ENCODE data around the gene TGM5.
A peak's percentile ranks its signal among the peaks of the same experiment; 100 is the strongest.
"Not testable (repeated sequence)": the region's sequence is repeated elsewhere in the genome, so short reads cannot be mapped to it uniquely, and the experiment has no call there.

Gene TGM5

GRCh38 chr15:43266834-43267233, at the start of gene TGM5:
TSS of gene TGM5 (minus strand) at chr15:43266928. CDS start at chr15:43266849, 79 bp downstream.
- no peak for DNase-seq (ENCODE audit: low spot score)

GRCh38 chr15:43314171-43314570, 47.4 kb upstream of the TGM5 start:
- no peak for DNase-seq (ENCODE audit: low spot score)

GRCh38 chr15:43312378-43312777, 45.6 kb upstream of the TGM5 start:
- no peak for DNase-seq (ENCODE audit: low spot score)

GRCh38 chr15:43302205-43302817, 35.6 kb upstream of the TGM5 start, which contains the start of gene TGM7:
TSS of gene TGM7 (minus strand) at chr15:43302255.
- DNase-seq (ENCODE audit: low spot score) = no peak

- no peak for DNase-seq (ENCODE audit: low spot score)
These were observed 33.2 kb upstream of the TGM5 start for GRCh38 chr15:43299884-43300283.

- DNase-seq (ENCODE audit: low spot score) = no peak
These were observed 32.7 kb upstream of the TGM5 start for GRCh38 chr15:43299411-43299810.

GRCh38 chr15:43294091-43294706, 27.5 kb upstream of the TGM5 start:
- no peak for DNase-seq (ENCODE audit: low spot score)

- no peak for DNase-seq (ENCODE audit: low spot score)
These were observed 26.7 kb upstream of the TGM5 start for GRCh38 chr15:43293432-43293831.

- no peak for DNase-seq (ENCODE audit: low spot score)
These were observed 25.8 kb upstream of the TGM5 start for GRCh38 chr15:43292375-43293078.

GRCh38 chr15:43289656-43290055, 22.9 kb upstream of the TGM5 start:
- not testable (repeated sequence) for DNase-seq (ENCODE audit: low spot score)

GRCh38 chr15:43287254-43287653, 20.5 kb upstream of the TGM5 start:
- no peak for DNase-seq (ENCODE audit: low spot score)

- DNase-seq (ENCODE audit: low spot score) = no peak
These were observed 19.3 kb upstream of the TGM5 start for GRCh38 chr15:43286074-43286473.

- peak; percentile 72 for DNase-seq (ENCODE audit: low spot score)
These were observed 18.9 kb upstream of the TGM5 start for GRCh38 chr15:43285609-43286037.

- DNase-seq (ENCODE audit: low spot score) = no peak
These were observed 16.8 kb upstream of the TGM5 start for GRCh38 chr15:43283526-43283925.

- DNase-seq (ENCODE audit: low spot score) = no peak
These were observed 15.3 kb upstream of the TGM5 start for GRCh38 chr15:43281926-43282602.

- DNase-seq (ENCODE audit: low spot score) = no peak
These were observed 14.3 kb upstream of the TGM5 start for GRCh38 chr15:43280996-43281395.

GRCh38 chr15:43279496-43279895, 12.8 kb upstream of the TGM5 start:
- DNase-seq (ENCODE audit: low spot score) = no peak

- DNase-seq (ENCODE audit: low spot score) = no peak
These were observed 12.1 kb upstream of the TGM5 start for GRCh38 chr15:43278869-43279268.

- DNase-seq (ENCODE audit: low spot score) = no peak
These were observed 11.2 kb upstream of the TGM5 start for GRCh38 chr15:43277901-43278300.

GRCh38 chr15:43277231-43277823, 10.6 kb upstream of the TGM5 start:
- peak; percentile 5 for DNase-seq (ENCODE audit: low spot score)

GRCh38 chr15:43276563-43277200, 10.0 kb upstream of the TGM5 start:
- DNase-seq (ENCODE audit: low spot score) = no peak
